GM08714 (cell line): ENCODE results near the gene TM2D1.

Experiments used
- H3K4me3 ChIP-seq: fragments of 200-500 bp; sonication (Bioruptor generic); 2 replicates; pipeline ENCODE4 v1.5.1; 2014; ENCODE audit warnings: mild to moderate bottlenecking, low read length, inconsistent platforms
- ZNF274 ChIP-seq: IDR thresholded peaks from 2 replicates; pipeline ENCODE4 v1.6.1; 2012; ENCODE audit warnings: mild to moderate bottlenecking, low read depth, low read length

TM2D1 gene

DNA sequence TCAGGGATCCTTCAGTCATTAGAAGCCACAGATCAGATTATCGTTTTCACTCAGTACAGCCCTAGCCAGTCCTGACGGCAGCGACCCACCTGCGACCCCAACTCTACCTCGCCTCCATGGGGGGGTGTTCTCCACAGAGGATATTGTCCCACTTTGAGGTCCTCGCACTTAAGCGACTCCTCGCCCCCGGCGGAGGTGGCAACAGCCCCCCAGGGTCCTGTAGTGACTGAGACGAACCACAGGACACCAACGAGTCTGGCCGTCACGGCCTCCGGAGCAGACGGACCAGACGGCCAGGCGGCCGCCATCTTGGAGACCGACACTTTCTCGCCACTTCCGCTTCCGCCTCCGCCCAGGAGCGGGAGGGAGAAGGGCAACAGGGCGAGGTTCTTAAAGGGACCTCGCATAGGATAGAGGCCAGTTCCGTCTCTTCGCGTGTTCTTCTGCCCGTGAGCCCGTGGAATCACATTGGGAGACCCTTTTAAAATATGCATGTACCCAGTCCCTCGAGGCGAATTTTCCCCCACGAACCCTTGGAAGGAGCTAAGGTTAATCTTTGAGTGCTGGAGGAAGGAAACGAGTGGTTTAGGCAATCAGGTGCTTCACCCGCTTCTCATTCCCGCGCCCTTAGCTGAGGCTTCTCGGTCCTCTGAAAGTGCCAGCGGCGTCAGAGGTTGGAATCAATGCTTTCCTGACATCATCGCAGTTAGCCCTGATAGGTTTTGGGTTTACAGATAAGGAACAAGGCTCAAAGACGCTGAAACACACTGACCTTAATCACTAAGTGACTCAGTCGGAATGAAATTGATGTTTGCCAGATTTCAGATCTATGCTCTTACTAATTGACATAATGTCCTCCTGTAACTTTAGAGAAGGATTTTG lies at the start of gene TM2D1:
TSS of gene TM2D1 (minus strand) at position 329 of the 882 bp plus-strand sequence. CDS start at position 308, 21 bp downstream.
- no peak for TF ChIP-seq ZNF274
- peak within 1 kb of the TSS; percentile 81 for H3K4me3 ChIP-seq

DNA sequence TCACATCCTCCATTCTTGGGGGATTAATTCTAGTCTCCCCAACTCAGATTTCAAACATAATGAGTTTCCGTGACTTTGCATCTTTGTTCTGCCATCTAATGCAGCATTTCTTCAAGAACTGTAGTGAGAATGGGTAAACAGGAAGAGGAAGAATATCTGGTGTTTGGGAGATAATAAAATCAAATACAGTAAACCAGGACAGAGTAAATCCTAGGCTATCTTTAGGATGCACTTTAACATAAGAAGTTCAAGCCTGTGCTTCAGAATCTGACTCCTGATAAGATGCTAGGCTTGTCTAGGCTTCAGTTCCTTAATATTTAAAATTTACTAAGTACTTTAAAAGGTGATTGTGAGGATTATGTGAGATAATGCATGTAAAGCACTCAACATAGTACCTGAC lies 45.2 kb upstream of the TM2D1 start:
- TF ChIP-seq ZNF274: no peak
- H3K4me3 ChIP-seq: no peak overlapping the region

DNA sequence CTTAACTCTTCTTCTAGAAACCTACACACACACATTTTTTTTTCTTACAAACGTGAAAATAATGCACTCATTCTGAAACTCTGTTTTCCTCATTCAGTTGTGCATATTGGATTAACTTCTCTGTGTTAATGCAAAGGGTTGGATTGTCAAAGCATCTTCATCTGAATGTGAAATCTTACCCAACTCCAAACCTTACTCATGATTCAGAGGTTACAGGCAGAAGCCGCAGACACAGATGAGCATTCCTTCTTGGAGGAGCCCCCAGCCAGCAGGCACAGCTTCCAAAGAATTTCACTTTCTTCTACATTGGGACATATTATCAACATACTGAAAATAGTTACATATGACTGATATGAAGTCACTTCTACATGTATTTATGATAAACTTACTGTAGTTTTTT lies 33.0 kb upstream of the TM2D1 start:
- no peak for TF ChIP-seq ZNF274

GRCh38 chr1:61756773-61757172 lies 31.8 kb upstream of the TM2D1 start:
- no peak overlapping the region for H3K4me3 ChIP-seq
- no peak for TF ChIP-seq ZNF274

More for the DNA sequence above, 33.0 kb upstream of the TM2D1 start:
- no peak overlapping the region for H3K4me3 ChIP-seq

- no peak for TF ChIP-seq ZNF274
These were observed 29.6 kb upstream of the TM2D1 start for GRCh38 chr1:61754545-61754944.

GRCh38 chr1:61753998-61754508 lies 29.1 kb upstream of the TM2D1 start:
- no peak overlapping the region for H3K4me3 ChIP-seq
- TF ChIP-seq ZNF274: no peak

More at GRCh38 chr1:61754545-61754944, 29.6 kb upstream of the TM2D1 start:
- no peak overlapping the region for H3K4me3 ChIP-seq

DNA sequence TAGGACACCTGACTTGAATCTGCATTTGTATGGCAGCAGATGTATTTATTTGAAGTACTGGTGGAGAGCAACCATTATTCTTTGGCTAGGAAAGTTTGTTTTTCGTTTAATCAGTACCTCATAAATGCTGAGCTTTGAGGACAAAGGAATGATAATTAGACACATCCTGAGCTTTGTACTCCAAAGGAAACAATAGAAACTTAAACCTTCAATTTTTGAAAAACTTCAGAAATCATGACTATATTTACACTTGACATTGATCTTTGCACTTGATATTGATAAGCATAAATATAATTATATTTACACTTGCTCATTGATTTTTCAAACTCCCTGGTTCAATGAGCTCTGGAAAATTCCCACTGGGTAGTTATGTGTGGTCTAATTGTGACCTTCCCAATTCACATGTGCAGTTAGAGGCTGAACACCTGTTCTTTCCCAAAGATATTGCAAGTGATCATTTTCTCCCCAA lies 28.0 kb upstream of the TM2D1 start:
- TF ChIP-seq ZNF274: no peak

GRCh38 chr1:61749574-61749973 lies 24.6 kb upstream of the TM2D1 start:
- H3K4me3 ChIP-seq: no peak overlapping the region
- no peak for TF ChIP-seq ZNF274

More for the DNA sequence above, 28.0 kb upstream of the TM2D1 start:
- H3K4me3 ChIP-seq: no peak overlapping the region

- TF ChIP-seq ZNF274: no peak
- H3K4me3 ChIP-seq: no peak overlapping the region
These were observed 23.6 kb upstream of the TM2D1 start for GRCh38 chr1:61748566-61748965.

DNA sequence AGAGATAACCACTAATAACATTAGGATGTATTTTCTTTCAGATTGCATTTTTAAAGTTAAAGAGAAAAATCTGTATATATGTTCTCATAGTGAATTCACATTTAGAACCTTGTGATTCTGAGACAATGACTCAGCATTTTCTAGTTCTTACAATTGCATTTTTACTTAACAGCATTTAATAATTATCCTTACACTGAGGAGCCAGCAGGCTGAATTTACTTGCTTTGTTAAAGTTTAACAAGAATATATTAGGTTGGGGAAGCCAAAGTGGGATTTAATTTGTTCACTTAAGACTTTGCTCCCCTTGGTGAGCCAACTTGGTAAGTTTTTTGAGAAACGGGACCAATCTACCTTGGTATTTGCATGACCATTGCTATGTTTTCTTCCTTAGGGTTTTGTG lies 21.9 kb upstream of the TM2D1 start:
- no peak overlapping the region for H3K4me3 ChIP-seq
- TF ChIP-seq ZNF274: no peak

DNA sequence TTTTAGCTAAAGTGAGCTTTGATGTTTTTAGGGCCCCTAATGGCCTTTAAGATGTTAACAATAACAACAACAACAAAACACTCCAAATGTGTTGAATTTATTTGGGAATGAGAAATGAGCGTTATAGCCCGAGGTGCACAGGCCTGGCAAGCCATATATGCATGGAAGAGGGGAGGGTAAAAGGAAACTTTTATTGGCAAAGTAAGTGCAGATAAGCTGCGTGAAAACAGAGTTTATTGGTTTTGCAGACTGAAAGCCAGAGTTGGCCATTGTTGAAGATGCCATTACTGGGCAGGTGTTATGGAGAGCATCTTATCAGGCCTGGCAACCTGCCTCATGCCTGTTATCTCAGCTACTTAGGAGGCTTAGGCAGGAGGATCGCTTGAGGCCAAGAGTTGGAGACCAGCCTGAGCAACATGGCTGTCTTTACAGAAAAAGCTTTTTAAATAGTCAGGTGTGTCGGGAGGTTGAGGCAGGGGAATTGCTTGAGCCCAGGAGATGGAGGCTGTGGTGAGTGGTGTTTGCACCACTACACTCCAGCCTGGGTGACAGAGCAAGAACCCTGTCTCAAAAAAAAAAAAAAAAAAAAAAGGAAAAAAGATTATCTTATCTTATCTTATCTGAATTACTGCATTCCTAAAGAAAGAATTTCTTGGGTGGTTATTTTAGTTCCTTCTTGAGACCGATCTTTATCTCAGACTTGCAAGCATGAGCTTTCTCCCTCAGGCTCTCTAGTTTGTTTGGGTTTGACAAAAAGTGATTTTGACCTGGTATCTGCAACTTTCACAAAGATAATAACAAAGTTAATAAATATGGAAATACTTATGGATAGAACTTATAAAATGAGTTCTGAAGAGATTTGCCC lies 19.0 kb upstream of the TM2D1 start:
- no peak for TF ChIP-seq ZNF274
- no peak overlapping the region for H3K4me3 ChIP-seq

GRCh38 chr1:61743431-61743705 lies 18.4 kb upstream of the TM2D1 start:
- no peak for TF ChIP-seq ZNF274
- peak overlapping the region; percentile 79; the same call in 1 of the 2 replicates for H3K4me3 ChIP-seq

DNA sequence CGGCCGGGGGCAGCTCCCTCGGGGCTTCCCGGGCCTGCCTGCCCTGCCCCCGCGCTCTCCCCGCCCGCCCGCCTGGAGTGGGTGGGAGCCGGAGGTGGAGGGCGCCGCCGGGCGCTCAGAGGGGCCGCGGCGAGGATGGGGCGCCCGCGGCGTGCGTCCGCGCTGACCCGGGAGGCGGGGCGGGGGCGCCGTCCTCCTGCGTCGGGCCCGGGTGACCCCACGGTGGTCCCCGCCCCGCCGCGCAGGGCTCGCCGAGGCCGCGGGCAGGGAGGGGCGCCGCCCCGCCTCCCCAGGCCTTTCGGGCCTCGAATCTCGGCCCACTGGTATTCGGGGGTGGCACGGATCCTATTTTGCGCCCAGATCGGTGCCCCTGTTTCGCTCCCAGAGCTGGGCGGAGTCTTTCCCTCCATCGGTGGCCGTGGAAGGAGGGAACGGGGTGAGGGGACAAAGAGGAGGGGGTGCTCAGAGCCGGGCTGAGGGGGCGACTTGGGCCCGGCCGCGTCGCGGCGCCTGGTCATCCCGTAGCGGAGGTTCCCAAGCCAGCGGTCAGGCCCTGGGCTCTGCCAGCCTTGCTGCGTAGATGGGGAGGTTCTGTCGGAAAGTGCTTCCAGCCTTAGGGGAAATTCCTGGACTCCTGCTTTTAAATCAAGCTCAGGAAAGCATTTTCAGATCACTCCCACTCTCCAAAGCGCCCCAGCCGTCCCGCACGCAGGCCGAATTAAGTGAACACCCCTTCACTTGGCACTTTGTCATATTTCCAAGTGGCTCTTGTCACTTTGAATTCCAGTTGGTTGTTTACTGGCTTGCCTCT lies 17.9 kb upstream of the TM2D1 start:
- TF ChIP-seq ZNF274: no peak
- H3K4me3 ChIP-seq: peak overlapping the region; percentile 79
